Mucosa of stomach (tissue), 1 donor: Measurements from ENCODE around the gene TCF3.

Experiments used
- H3K27me3 ChIP-seq: one replicate; pipeline ENCODE4 v1.7.0; 2013; ENCODE audit warnings: mild to moderate bottlenecking, low read length; ENCODE audit not compliant: control insufficient read depth, insufficient read depth
- H3K36me3 ChIP-seq: one replicate; pipeline ENCODE4 v1.7.0; 2013; ENCODE audit warnings: low read length; ENCODE audit not compliant: control insufficient read depth, insufficient read depth
- H3K4me1 ChIP-seq: one replicate; pipeline ENCODE4 v1.7.0; 2013; ENCODE audit warnings: mild to moderate bottlenecking, low read length; ENCODE audit not compliant: control insufficient read depth, insufficient read depth
- H3K4me3 ChIP-seq: one replicate; pipeline ENCODE4 v1.7.0; 2013; ENCODE audit warnings: low read length
- H3K9ac ChIP-seq: one replicate; pipeline ENCODE4 v1.7.0; 2013; ENCODE audit warnings: mild to moderate bottlenecking, low read length, moderate library complexity
- H3K9me3 ChIP-seq: one replicate; pipeline ENCODE4 v1.7.0; 2013; ENCODE audit warnings: mild to moderate bottlenecking, low read length, moderate library complexity; ENCODE audit not compliant: control insufficient read depth
- donor health status: Pancreatic carcinoma.

The TCF3 gene

DNA sequence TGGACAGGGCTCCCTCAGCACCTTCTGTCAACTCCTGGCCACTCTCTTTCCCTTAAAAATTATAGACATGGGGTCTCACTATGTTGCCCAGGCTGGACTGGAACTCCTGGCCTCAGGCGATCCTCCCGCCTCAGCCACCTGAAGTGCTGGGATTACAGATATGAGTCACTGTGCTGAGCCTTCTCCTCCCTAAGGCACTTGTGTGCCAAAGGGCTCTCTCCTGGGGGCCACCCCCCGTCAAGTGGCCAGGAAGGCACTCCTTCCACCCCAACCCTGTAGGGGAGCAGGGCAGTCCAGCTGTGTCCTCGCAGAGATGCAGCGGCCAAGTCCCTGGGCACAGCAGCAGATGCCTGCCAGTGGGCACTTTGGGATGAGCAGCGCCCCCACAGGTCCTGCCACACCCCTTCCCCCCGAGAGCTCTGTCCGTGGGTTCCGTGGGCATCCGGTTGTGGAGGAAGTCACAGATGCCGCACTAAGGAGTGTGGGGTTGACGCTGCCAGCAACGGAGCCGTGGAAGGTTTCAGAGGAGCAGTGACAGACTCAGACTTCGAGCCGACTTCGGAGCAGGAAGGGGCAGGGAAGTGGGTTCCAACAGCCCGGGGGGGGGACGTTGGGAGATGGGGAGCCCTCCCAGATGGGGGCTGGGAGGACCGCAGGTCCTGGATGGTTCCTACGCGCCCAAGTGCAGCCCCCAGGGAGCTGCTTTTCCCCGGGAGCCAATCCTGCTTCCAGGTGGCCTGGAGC, 43.9 kb downstream of the TCF3 start:
- no peak overlapping the region for H3K4me3 ChIP-seq
- H3K9me3 ChIP-seq: no peaks in the 10 kb centered on the region
- H3K27me3 ChIP-seq: no peaks in the 10 kb centered on the region
- no peaks in the 10 kb centered on the region for H3K36me3 ChIP-seq
- H3K4me1 ChIP-seq: peaks cover 13% of the 10 kb centered on the region
- no peak overlapping the region for H3K9ac ChIP-seq

DNA sequence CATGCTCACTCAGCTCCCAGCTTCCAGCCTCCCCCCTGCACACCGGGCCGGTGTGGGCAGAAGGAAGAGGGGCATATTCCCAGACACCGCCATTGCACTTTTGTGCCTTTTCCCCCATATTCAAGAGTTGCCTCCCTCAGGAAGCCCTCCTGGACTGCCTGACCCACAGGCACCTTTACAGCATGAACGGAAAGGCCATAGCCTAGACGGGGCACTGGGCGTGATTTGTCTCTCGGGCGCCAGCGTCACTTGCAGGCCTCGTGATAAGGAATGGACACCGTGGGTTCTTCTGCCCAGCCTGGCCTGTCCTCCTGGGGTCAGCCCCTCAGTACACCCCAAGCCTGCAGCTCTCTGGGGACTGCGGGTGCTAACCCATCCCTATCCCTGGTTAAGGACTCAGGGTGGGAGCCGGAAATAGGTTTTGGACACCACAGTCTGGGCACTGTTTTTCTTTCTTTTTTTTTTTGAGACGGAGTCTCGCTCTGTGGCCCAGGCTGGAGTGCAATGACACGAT, 46.2 kb downstream of the TCF3 start:
- Histone ChIP-seq H3K4me1 (peaks cover 13% of the 10 kb centered on the region), H3K4me3 (peak overlapping the region; percentile 69), H3K9ac (peak overlapping the region; percentile 63), H3K36me3 (no peaks in the 10 kb centered on the region), H3K27me3 (no peaks in the 10 kb centered on the region), H3K9me3 (no peaks in the 10 kb centered on the region)

DNA sequence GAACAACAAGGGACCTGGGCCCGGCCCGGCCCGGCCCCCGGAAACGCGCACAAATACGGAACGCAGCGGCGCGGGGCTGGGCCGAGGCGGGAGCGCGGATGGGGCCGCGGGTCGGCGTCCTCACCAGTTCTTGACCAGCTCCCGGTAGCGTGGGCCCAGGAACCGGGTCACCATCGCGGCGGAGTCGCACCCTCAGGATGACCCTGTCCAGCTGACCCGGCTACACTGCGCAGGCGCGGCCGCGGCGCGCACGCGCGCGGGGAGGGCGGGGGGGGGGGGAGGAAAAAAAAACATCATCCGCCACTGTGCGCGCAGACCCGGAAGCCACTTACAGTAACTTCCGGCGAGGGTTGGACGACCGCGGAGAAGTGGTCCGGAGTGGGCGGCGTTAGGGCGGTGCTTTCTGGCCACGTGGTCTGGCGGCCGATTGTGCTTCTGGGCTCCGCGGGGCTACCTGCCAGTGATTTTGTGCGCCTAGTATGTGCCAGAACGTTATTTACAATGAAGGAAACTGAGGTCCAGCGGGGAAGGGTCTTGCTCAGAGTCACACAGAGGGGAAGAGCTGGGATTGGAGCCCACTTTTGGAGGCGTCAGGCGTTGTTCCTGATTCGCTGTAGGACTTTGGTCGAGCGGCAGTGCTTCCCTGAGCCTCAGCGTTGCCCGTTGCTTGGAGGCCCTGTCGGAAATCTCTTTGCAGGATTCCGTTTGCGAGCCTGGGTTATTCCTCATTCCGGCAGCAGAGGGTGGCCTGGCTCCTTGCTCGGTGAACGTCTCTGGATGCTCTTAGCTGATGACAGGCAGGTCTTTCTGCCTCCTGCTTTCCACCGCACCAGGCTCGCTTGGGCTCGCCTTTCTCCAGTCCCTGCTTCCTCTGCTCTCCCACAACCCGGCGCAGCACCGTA, 46.9 kb downstream of the TCF3 start, which contains the start of gene UQCR11:
UQCR11 (minus strand) TSS at position 227 of the 902 bp plus-strand sequence; CDS start at position 174, 53 bp downstream.
- Histone ChIP-seq H3K4me1 (peaks cover 13% of the 10 kb centered on the region), H3K9ac (peak within 1 kb of the TSS; percentile 86), H3K36me3 (no peaks in the 10 kb centered on the region), H3K9me3 (no peaks in the 10 kb centered on the region), H3K27me3 (no peaks in the 10 kb centered on the region), H3K4me3 (peak within 1 kb of the TSS; percentile 82)

DNA sequence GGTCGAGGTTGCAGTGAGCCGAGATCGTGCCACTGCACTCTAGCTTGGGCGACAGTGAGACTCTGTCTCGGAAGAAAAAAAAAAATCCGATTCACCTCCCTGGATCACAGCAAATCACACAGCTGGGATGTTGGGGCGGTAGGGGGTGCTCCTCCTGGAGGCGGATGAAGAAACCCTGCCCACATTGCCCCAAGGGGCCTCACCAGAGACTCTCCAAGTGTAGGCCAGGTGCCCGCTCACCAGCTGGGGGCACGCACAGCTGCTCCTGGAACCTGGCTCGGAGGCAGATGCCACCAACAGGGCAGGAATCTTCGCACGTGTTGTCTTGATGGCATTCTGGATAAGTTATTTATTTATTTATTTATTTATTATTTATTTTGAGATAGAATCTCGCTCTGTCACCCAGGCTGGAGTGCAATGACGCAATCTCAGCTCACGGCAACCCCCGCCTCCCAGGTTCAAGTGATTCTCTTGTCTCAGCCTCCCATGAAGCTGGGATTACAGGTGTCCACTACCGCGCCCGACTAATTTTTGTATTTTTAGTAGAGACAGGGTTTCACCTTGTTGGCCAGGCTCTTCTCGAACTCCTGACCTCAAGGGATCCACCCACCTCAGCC, 50.2 kb downstream of the TCF3 start:
- H3K36me3 ChIP-seq: peaks cover 6% of the 10 kb centered on the region
- no peak overlapping the region for H3K9ac ChIP-seq

DNA sequence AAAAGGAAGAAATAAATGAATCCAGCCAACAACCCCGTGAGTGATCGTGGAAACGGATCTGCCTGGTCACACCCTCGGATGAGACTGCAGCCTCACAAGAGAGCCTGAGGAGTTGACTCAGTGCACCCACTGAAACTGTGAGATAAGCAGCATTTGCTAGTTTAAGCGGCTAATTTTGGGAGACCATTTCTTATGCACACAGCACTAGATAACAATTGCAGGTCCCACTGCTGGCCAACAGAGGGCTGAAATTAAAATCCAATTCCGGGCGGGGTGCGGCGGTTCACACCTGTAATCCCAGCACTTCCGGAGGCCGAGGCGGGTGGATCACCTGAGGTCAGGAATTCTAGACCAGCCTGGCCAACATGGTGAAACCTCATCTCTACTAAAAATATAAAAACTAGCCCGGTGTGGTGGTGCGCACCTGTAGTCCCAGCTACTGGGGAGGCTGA, 50.8 kb downstream of the TCF3 start:
- Histone ChIP-seq H3K36me3 (peaks cover 6% of the 10 kb centered on the region), H3K9me3 (no peaks in the 10 kb centered on the region), H3K4me1 (peaks cover 12% of the 10 kb centered on the region), H3K27me3 (no peaks in the 10 kb centered on the region), H3K9ac (no peak overlapping the region), H3K4me3 (no peak overlapping the region)

More for the DNA sequence above, 50.2 kb downstream of the TCF3 start:
- Histone ChIP-seq H3K9me3 (no peaks in the 10 kb centered on the region), H3K27me3 (no peaks in the 10 kb centered on the region), H3K4me1 (peaks cover 13% of the 10 kb centered on the region), H3K4me3 (no peak overlapping the region)

DNA sequence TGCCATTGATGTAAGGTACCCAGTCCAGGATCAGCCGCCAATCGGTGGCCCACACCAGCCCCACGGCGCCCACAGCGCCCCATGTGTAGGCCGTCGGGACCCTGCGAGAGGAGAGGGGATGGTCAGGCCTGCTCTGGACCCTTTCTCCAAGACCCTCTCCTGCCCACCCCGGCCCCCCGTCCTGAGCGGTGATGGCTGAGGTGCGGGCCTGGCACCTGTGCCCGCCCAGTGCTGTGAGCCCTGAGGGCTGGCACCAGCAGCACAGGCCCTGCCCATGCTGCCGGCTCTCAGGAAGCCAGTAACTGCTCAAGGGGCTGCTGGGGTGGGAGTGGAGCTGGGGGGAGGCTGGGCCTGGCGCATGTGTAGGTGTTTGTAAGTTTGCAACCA, 53.0 kb downstream of the TCF3 start:
- H3K27me3 ChIP-seq: no peaks in the 10 kb centered on the region
- no peak overlapping the region for H3K4me3 ChIP-seq
- no peaks in the 10 kb centered on the region for H3K9me3 ChIP-seq
- no peak overlapping the region for H3K9ac ChIP-seq
- H3K36me3 ChIP-seq: peaks cover 6% of the 10 kb centered on the region
- peaks cover 5% of the 10 kb centered on the region for H3K4me1 ChIP-seq

DNA sequence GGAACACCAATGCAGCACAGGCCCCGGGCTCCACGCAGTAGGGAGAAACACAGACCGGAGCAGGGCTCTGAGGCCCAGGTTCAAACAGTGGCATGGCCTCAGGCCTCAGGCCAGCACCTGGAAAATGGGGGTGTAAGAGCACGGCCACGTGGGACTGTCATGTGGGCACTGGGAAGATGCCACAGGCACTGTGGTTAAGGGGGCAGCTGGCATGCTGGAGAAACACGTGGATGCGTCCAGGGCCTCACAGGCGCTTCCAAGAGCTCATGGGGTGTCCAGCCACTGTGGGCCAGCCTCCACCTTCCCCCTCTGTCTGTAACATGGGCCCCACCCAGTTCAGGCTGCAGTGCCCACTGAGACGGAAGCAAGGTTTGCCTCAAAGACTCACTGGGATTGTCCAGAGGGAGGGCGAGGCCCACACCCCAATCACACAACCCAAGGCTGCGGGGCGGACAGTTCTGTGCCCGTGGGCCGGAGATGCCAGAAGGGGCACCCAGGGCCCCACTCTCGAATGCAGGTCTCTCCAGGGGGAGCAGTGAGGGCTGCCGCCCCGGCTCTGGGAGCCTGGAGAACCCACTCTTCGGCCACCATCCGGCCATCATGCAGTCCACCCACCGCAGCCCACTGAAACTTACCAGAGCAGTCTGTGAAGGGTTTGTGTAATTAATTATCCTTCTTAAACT, 53.5 kb downstream of the TCF3 start:
- Histone ChIP-seq H3K4me3 (no peak overlapping the region), H3K9me3 (no peaks in the 10 kb centered on the region), H3K4me1 (peaks cover 4% of the 10 kb centered on the region), H3K9ac (no peak overlapping the region), H3K27me3 (no peaks in the 10 kb centered on the region), H3K36me3 (peaks cover 6% of the 10 kb centered on the region)

DNA sequence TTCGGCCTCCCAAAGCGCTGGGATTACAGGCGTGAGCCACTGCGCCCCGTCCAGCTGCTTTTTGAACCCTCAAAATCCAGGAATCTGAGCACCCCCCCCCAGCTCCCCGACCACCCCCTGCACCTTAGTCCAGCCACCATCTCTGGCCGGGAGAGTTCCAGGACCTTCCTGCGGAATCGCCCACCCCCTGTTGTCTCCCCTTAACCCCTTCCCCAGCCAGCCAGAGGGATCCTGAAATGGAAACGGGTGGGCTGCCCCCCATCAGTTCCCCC, 59.0 kb downstream of the TCF3 start:
- H3K9ac ChIP-seq: peak overlapping the region; percentile 77
- H3K9me3 ChIP-seq: no peaks in the 10 kb centered on the region
- H3K4me1 ChIP-seq: peaks cover 17% of the 10 kb centered on the region
- peaks cover 6% of the 10 kb centered on the region for H3K36me3 ChIP-seq
- no peak overlapping the region for H3K4me3 ChIP-seq
- no peaks in the 10 kb centered on the region for H3K27me3 ChIP-seq

DNA sequence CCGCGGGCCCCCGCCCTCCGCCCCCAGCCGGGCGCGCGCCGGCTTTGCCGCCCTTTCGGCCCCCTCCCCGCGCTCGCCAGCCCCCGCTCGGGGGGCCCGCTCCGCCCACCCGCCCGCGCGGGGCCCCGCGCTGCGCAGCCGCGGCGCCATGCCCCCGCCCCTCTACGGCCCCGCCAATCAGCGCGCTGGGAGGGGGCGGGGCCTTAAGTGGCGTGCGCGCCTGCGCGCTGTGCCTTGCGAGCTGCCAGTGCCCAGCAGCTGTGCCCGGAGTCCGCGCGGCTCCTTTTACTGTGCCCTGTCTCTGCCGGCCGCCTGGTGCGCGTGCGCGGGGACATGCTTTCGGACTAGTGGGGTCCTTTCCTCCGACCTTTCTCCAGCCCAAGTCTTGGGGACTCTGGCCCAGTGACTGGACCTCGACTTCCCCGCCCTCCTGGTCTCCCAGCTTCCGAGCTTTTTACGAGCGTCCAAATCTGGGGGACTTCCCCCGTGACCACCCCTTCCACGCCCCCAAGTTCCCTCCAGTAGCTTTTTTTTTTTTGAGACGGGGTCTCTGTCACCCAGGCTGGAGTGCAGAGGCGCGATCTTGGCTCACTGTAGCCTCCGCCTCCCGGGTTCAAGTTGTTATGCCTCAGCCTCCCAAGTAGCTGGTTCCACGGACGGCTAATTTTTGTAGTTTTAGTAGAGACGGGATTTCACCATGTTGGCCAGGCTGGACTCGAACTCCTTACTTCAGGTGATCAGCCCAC, 59.5 kb downstream of the TCF3 start, which contains the start of gene MBD3:
MBD3 (minus strand) TSS at position 111 of the 746 bp plus-strand sequence. CDS start 234 bp downstream, outside the sequence.
- Histone ChIP-seq H3K9ac (peak within 1 kb of the TSS; percentile 88), H3K27me3 (no peaks in the 10 kb centered on the region), H3K9me3 (no peaks in the 10 kb centered on the region), H3K4me3 (peak within 1 kb of the TSS; percentile 63), H3K4me1 (peaks cover 17% of the 10 kb centered on the region), H3K36me3 (peaks cover 6% of the 10 kb centered on the region)

DNA sequence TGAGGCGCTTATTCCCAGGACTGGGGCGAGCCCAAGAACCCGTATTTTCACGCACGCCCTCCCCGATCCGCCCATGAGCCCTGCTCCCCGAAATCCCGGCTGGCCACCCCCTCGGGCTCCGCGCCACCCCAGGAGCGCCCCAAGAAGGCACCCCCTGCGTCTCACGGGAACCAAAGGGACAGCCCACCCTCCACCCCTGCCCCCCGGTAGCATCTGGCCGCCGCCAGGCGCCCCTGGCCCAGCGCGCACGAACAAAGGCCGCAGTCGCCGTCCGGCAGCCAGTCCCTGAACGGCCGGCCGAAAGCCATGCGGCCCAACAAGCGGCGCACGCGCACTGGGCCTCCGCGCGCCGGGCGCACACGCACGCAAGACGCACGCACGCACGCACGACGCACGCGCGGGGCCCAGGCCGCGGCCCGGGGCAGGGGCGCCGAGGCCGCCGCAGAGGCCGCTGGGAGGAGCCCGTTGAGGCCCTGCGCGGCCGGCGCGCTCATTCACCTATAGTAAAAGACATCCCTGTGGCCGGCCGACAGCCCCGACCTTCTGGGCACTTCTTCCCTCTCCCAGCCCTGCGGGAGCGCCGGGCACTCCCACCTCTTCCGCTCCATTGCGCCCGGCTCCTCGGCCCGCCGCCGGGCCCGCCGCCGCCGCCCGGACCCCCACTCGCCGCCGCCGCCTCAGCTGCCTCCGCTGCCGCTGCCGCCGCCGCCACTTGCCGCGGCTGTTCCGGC, 60.2 kb downstream of the TCF3 start:
- Histone ChIP-seq H3K9ac (peak overlapping the region; percentile 88), H3K36me3 (no peaks in the 10 kb centered on the region), H3K4me1 (peaks cover 17% of the 10 kb centered on the region), H3K4me3 (peak overlapping the region; percentile 63), H3K27me3 (no peaks in the 10 kb centered on the region), H3K9me3 (no peaks in the 10 kb centered on the region)
